Spleen (tissue), 11 donors: ENCODE measurements around the gene PSMC1. TPM values are rescaled to one million over a fixed set of nuclear protein-coding genes. Genes with fewer than 3 reads are reported as not detected.

Experiments
- DNase-seq: peaks from one replicate; pipeline ENCODE4 v3.0.0-alpha.2; 2020
- H3K27ac ChIP-seq, 8 donors: fragments of 200-600 bp; sonication (generic) in 7 of 8; 1 replicate in 4 of 8; 2 replicates in 4 of 8; pipeline versions ENCODE4 v1.5.0 to v1.8.0; 2016 to 2021; ENCODE audit warnings: inconsistent platforms in 4 of 8, mild to moderate bottlenecking in 4 of 8, moderate library complexity in 1 of 8
- H3K27me3 ChIP-seq, 7 donors: fragments of 200-600 bp; sonication (generic) in 6 of 7; replicated peaks in 1 of 7; 1 replicate in 4 of 7; 2 replicates in 3 of 7; pipeline versions ENCODE4 v1.5.0 to v1.8.0; 2016 to 2021; ENCODE audit warnings: inconsistent platforms in 3 of 7, mild to moderate bottlenecking in 1 of 7
- H3K36me3 ChIP-seq, 6 donors: fragments of 200-600 bp; sonication (generic) in 5 of 6; 1 replicate in 4 of 6; 2 replicates in 2 of 6; pipeline versions ENCODE4 v1.5.0 to v1.8.0; 2016 to 2021; ENCODE audit warnings: inconsistent platforms in 2 of 6
- H3K4me1 ChIP-seq, 6 donors: fragments of 200-600 bp; sonication (generic) in 5 of 6; 1 replicate in 3 of 6; 2 replicates in 3 of 6; pipeline versions ENCODE4 v1.5.0 to v1.8.0; 2016 to 2021; ENCODE audit warnings: inconsistent platforms in 3 of 6
- H3K4me3 ChIP-seq, 8 donors: fragments of 200-600 bp; sonication (generic) in 7 of 8; 1 replicate in 4 of 8; 2 replicates in 4 of 8; pipeline versions ENCODE4 v1.5.0 to v1.8.0; 2016 to 2021; ENCODE audit warnings: inconsistent platforms in 4 of 8, mild to moderate bottlenecking in 4 of 8, moderate library complexity in 2 of 8
- H3K9me3 ChIP-seq, 8 donors: fragments of 200-600 bp; sonication (generic) in 7 of 8; 1 replicate in 4 of 8; 2 replicates in 4 of 8; pipeline versions ENCODE4 v1.5.0 to v1.8.0; 2016 to 2021; ENCODE audit warnings: inconsistent platforms in 4 of 8
- CTCF ChIP-seq, 11 experiments: fragments of 200-600 bp in 7 of 11; fragments of 450-650 bp in 4 of 11; sonication (generic) in 4 of 11; IDR thresholded peaks in 8 of 11; conservative IDR thresholded peaks in 3 of 11; 1 replicate in 7 of 11; 2 replicates in 4 of 11; pipeline versions ENCODE4 v1.4.0 to v1.8.0; 2016 to 2021; ENCODE audit warnings: antibody characterized with exemption in 11 of 11, inconsistent platforms in 4 of 11, mild to moderate bottlenecking in 1 of 11
- POLR2A ChIP-seq, 3 donors: fragments of 450-650 bp; IDR thresholded peaks; one replicate each; pipeline ENCODE4 v1.5.1; 2017; ENCODE audit warnings: antibody characterized with exemption in 3 of 3, mild to moderate bottlenecking in 1 of 3
- POLR2AphosphoS5 ChIP-seq, 3 donors: sonication (generic); formaldehyde crosslinking; IDR thresholded peaks; one replicate each; pipeline ENCODE4 v1.5.1; 2017; ENCODE audit warnings: antibody characterized with exemption in 3 of 3
- WGBS, 5 donors: extraction: QIAGEN DNeasy Blood & Tissue Kit in 3 of 5; methylation state at CpG; one replicate each; pipeline versions ENCODE4 v1.1.5 to v1.1.7; 2013 to 2018; 5-methylcytosine and 5-hydroxymethylcytosine counted together
- intact Hi-C: fragments of 100-400 bp; cut with DNase I; formaldehyde crosslinking; loops from one replicate; pipeline ENCODE4 v1.15.0; 2023; ENCODE audit warnings: low total_unique reads
- polyA plus RNA-seq, 3 donors: library from polyadenylated mRNA; stranded (reverse); fragments of 200-250 nt; gene quantifications; one replicate each; pipeline ENCODE4 v1.2.1, GENCODE V29; 2013
- total RNA-seq, 7 donors: library from RNA; depleted of rRNA in 3 of 7; stranded (reverse); fragments of >200 nt in 3 of 7; fragmentation: NEBNext Ultra II Directional in 4 of 7; extraction: Animal tissue kit (Norgen Biotek cat#: 25700) in 4 of 7; gene quantifications; one replicate each; pipeline versions ENCODE4 v1.1.0 to v1.2.1, GENCODE V29; 2016 to 2021
- donor health status: healthy with polysubstance abuse.
- donor health status: DM: no; HTN: no; CAD: no; lungs with moderate emphysema.
- donor health status: DM: no; HTN: no; CAD: no.
- donor health status: Bipolar disorder and iron deficiency.
- donor health status: healthy.
- donor health status: DM: no; HTN: no; CAD: no.
- donor health status: DM: yes; HTN: yes; CAD: no.

The PSMC1 gene
- total and polyA plus RNA-seq, 10 donors, result 70.7 to 104 (median 84.6) TPM

DNA sequence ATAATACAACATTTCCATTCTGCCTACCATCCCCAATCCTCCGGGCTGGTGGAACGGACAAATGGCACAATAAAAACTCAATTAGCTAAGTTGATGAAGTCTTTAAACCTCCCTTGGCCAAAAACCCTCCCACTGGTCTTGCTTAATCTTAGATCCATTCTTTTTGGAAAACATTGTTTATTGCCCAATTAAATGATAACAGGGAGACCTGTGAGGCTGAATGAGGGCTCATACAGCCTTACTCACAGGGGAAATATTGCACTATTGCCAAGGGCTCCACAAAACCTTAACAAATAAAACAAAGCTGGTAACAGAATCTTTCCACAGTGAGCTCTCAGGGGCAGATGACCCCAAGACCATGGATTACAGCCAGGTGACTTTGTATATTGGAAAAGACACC lies 7.8 kb upstream of the PSMC1 start:
- DNase-seq, result no peak
- 83 to 93% (median 90%) methylated on average over 2 of the region's 2 CpGs for WGBS, 5 donors
- H3K4me1 ChIP-seq, result no peaks in the 10 kb centered on the region
- TF ChIP-seq CTCF (IDR thresholded peaks at IDR 0.05 in 8 of 11, conservative IDR thresholded peaks at IDR 0.05 in 3 of 11) (no peak), POLR2A (IDR thresholded peaks at IDR 0.05) (no peak), POLR2AphosphoS5 (IDR thresholded peaks at IDR 0.05) (no peak)
- peaks cover 0 to 8% (median 0%) of the 10 kb centered on the region in 7 donors for H3K27me3 ChIP-seq
- H3K9me3 ChIP-seq, result peaks cover 0 to 6% (median 0%) of the 10 kb centered on the region in 8 donors
- H3K36me3 ChIP-seq, result no peaks in the 10 kb centered on the region
- intact Hi-C loops, result no loop called here
- no peak overlapping the region for H3K4me3 ChIP-seq
- H3K27ac ChIP-seq, result no peak overlapping the region

DNA sequence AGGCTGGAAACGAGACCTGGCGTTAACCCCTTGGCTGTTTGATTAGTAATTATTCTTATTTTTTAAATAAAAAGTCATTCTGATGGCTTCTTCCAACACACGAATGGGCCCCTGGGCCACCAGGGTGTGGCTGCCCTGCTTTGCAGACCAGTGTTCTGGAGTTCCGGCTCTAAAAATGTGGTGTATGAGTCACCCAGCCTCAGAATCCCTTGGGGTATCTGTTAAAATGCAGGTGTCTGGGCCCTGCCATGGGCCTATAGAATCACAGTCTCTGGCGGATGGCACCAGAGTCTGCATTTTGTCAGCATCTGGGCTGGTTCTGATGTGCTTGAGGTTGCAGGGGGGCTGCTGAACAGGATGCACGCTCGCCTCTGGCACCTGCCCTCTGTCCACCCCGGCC lies 2.5 kb upstream of the PSMC1 start:
- Histone ChIP-seq H3K27me3 (peaks cover 0 to 12% (median 0%) of the 10 kb centered on the region in 7 donors), H3K4me1 (peaks cover 9 to 27% (median 20%) of the 10 kb centered on the region in 6 donors), H3K36me3 (peaks cover 0 to 5% (median 0%) of the 10 kb centered on the region in 6 donors), H3K9me3 (no peaks in the 10 kb centered on the region), H3K27ac (no peak overlapping the region), H3K4me3 (no peak overlapping the region)
- TF ChIP-seq CTCF (IDR thresholded peaks at IDR 0.05 in 8 of 11, conservative IDR thresholded peaks at IDR 0.05 in 3 of 11) (no peak), POLR2A (IDR thresholded peaks at IDR 0.05) (no peak), POLR2AphosphoS5 (IDR thresholded peaks at IDR 0.05) (no peak)
- no peak for DNase-seq
- WGBS, 5 donors, result 72 to 94% (median 78%) methylated on average over 8 of the region's 8 CpGs
- intact Hi-C loops, result no loop called here

- WGBS, 5 donors, result 36 to 79% (median 70%) methylated on average over 1 of the region's 1 CpG
- peaks cover 3 to 26% (median 17%) of the 10 kb centered on the region in 6 donors for H3K36me3 ChIP-seq
- H3K4me3 ChIP-seq, result peak overlapping the region; percentile 71 to 94 (median 80)
- H3K9me3 ChIP-seq, result no peaks in the 10 kb centered on the region
- no peak for DNase-seq
- intact Hi-C loops, result no loop called here
- TF ChIP-seq POLR2A (IDR thresholded peaks at IDR 0.05), result no peak
- TF ChIP-seq CTCF (IDR thresholded peaks at IDR 0.05 in 8 of 11, conservative IDR thresholded peaks at IDR 0.05 in 3 of 11), result no peak
- no peak for TF ChIP-seq POLR2AphosphoS5 (IDR thresholded peaks at IDR 0.05)
- H3K27ac ChIP-seq, result peak overlapping the region; percentile 69 to 93 (median 84)
- H3K4me1 ChIP-seq, result peaks cover 9 to 31% (median 24%) of the 10 kb centered on the region in 6 donors
- H3K27me3 ChIP-seq, result peaks cover 0 to 12% (median 0%) of the 10 kb centered on the region in 7 donors
Measured at GRCh38 chr14:90255871-90256270, 482 bp upstream of the PSMC1 start.

DNA sequence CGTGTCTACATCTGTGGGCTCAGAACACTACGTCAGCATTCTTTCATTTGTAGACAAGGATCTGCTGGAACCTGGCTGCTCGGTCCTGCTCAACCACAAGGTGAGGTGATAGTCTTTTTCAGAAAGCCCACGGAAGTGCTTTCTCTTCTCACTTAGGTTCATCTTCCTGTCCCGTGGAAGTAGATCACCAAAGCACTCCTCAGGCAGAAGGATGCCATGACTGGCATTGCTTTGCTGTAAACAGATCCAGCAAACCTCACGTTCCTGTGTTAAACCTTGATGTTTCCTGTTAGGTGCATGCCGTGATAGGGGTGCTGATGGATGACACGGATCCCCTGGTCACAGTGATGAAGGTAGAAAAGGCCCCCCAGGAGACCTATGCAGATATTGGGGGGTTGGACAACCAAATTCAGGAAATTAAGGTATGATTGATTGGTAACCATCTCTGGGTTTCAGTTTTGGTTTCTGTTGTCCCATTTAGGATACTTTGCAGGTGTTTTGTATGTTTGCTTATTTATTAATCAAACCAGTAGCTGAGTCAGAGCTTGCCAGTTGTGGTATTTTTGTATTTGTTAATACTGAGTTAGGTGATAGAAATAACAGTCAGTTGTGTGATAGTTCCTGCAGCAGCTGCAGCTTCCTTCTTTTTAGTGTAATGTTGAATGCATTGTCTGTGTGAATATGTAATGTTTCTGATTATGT lies 7.5 kb downstream of the PSMC1 start:
- WGBS, 5 donors, result 66 to 82% (median 69%) methylated on average over 6 to 8 of the region's 8 CpGs
- Histone ChIP-seq H3K27ac (peak overlapping the region in 1 of 8 donors; percentile 33), H3K27me3 (no peaks in the 10 kb centered on the region), H3K4me3 (no peak overlapping the region), H3K36me3 (peaks cover 9 to 100% (median 90%) of the 10 kb centered on the region in 6 donors), H3K9me3 (no peaks in the 10 kb centered on the region), H3K4me1 (peaks cover 0 to 4% (median 3%) of the 10 kb centered on the region in 6 donors)
- intact Hi-C loops, result no loop called here
- no peak for TF ChIP-seq CTCF (IDR thresholded peaks at IDR 0.05 in 8 of 11, conservative IDR thresholded peaks at IDR 0.05 in 3 of 11)
- no peak for DNase-seq
